GM21360 (cell line): Measurements from ENCODE around the gene LCAT.

Experiments
- ATAC-seq: cut with Tn5 transposase; IDR thresholded peaks from one replicate; pipeline ENCODE4 v1.9.1; 2021; ENCODE audit warnings: mild to moderate bottlenecking, moderate library complexity; ENCODE audit not compliant: unreplicated experiment

LCAT gene

GRCh38 chr16:67914758-67915495 is 29.0 kb downstream of the LCAT start:
- ATAC-seq = no peak

GRCh38 chr16:67910158-67910557 is 33.8 kb downstream of the LCAT start:
- no peak for ATAC-seq

GRCh38 chr16:67909056-67909742 is 34.7 kb downstream of the LCAT start:
- ATAC-seq = no peak

- no peak for ATAC-seq
These were observed 36.3 kb downstream of the LCAT start for GRCh38 chr16:67907397-67908180.

- no peak for ATAC-seq
These were observed 41.1 kb downstream of the LCAT start for GRCh38 chr16:67902831-67903230.

GRCh38 chr16:67901734-67902133 is 42.2 kb downstream of the LCAT start:
- ATAC-seq = no peak

- ATAC-seq = no peak
These were observed 46.7 kb downstream of the LCAT start for GRCh38 chr16:67897231-67897630.

GRCh38 chr16:67893743-67894399 is 50.0 kb downstream of the LCAT start:
- ATAC-seq = no peak

GRCh38 chr16:67892899-67893742 is 50.8 kb downstream of the LCAT start, which contains the start of gene PSKH1:
Gene PSKH1 (plus strand): TSS chr16:67893254. CDS start chr16:67908750, 15,496 bp downstream.
- ATAC-seq = peak; percentile 86

- no peak for ATAC-seq
These were observed 51.5 kb downstream of the LCAT start for GRCh38 chr16:67892375-67892774.
